DMS 273 (cell line): Measurements from ENCODE around the gene AGPAT3.
A peak's percentile ranks its signal among the peaks of the same experiment; 100 is the strongest.

ENCODE experiments used
- DNase-seq: peaks from one replicate; lab custom pipeline; 2025; ENCODE audit not compliant: unreplicated experiment; lab: John Stamatoyannopoulos, UW

Gene AGPAT3

DNA sequence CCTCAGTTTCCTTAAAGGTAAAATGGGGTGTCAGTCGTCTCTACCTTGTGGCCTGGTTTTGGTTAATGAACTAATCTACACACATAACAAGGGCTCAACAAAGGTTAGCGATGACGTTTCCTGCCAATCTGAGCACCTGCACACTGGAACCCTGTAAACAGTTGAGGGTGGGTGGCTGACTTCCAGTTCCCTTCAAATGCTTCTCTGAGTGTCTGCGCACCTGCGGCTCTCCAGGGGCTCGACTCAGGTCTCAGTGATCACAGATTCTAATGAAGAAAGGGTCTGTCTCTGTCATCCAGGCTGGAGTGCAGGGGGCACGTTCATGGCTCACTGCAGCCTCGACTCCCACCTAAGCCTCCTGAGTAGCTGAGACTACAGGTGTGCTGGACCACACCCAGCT lies 3.3 kb upstream of the AGPAT3 start:
- no peak for DNase-seq

DNA sequence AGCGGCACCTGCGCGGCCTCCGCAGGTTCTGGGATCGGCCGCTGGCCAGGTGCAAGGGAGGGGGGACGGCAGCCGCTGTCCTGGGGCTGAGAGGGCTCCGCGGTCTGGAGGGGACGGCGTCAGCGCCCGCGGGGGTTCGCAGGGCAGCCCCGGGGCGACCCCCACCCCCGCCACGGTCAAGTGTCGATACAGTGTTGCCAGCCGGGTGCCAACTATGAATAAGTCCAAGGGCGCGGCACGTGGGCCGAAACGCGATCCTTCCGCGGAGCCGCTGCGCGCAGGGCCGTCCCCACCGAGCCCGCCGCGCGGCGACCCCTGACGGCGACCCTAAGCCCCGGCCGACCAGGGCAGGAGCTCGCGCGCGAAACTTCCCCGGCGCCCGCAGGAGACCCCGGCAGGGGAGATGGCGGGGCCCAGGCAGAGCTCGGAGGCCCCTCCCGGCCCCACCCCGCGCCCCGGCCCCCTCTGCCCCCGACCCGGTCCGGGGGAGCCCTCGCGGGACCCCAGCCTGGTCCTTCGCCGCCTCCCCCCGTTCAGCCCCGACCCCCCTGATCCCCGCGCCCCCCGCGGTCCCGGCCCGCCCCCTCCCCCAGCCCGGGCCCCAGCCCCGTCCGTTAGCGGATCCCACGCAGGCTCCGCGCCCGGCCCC lies 586 bp upstream of the AGPAT3 start:
- DNase-seq, result peak; percentile 57

DNA sequence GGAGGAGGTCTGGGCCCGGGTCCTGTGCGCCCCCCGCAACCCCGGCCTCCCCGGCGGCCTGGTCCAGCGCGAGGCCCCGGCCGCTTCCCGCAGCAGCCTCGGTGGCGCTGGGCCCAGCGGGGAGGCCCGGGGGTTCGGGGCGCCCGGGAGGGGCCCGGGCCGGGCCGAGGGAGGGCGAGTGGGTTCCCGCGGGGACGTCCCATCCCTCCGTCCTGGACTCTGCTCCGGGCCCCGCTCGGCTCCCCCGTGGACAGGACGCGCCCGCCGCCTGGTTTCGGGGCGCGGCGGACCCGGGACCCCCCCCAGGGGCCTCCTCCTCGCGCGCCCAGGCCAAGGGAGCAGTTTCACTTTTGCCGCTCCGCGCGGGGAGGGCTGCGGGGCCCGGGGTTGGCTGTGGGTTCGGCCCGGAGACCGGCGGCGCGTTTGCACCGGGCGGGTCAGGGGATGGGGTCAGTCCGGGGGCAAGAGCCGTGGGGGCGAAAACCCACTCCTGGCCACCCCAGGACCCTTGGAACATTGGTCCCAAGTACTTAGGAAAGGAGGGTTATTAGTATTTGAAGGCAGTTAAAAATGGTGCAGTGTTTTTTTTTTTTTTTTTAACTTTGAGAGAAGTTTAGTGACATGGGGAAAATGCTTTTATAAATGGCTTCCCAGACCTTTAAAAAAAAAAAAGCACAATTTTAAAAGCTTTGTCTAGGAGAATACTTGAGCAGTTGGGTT lies 677 bp downstream of the AGPAT3 start:
- peak; percentile 65 for DNase-seq

DNA sequence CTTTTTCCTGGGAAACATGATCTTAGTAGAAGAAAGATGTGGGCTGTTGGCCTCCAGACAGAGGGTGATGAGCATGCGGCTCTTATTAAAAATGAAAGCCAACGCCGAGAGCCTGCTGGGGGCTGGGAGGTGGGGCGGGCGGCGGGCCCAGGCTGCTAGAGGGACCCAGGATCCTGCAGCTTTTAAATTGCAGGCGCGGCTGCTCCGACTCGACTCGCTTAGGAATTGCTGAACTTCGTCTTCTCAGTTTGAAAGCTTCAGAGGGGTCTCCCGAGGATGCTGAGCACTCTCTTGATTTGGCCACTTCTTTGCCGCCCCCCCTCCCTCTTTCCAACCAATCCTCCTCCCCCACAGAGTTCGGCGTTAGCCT lies 1.2 kb downstream of the AGPAT3 start:
- DNase-seq, result peak; percentile 80

DNA sequence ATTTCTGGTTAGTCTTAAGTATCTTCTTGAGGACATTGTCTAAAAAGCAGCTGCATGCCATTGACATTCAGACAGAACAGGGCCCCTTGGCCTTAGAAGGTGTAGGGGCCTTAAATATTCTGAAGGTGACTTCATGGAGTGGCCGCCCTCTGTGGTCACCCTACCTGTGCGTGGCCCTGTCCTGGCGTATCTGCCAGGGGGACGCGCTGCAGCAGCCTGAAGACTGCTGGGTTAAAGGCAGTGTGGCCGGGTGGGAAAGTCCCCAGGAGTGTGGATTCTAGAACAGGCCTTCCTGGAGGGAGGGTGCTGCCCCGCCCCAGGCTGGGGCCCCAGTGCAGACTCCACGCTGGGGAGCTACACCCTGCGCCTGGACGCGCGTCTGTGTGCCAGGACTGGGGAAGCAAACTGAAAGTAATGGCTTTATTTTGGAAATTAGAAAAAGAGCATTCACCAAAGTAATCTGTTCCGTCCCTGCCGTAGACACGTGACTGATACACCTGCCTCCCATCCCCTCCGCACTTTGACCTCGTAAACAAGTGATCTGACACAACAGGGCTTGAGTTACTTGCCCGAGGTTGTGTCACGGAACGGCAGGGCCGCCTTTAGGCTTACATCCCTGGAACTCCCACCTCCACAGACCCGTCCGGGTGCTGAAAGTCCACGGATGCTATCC lies 1.8 kb downstream of the AGPAT3 start:
- no peak for DNase-seq

DNA sequence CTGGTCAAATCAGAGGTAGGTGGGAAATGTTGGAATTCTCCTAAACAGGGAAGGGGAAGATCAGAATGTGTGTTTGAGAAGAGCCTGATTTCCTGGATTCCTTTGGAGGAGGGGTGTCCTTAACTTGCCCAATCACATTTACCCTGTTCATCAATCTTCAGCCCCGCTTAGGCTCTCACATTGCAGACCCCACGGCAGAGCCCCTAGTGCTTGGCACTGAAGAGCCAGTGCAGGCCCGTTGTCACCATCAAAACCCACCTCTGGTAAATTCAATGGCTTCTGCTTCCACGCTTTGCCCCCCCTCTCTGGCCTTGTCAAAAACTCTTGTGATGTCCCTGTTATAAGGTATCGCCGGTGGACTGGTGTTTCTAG lies 2.3 kb downstream of the AGPAT3 start:
- no peak for DNase-seq

DNA sequence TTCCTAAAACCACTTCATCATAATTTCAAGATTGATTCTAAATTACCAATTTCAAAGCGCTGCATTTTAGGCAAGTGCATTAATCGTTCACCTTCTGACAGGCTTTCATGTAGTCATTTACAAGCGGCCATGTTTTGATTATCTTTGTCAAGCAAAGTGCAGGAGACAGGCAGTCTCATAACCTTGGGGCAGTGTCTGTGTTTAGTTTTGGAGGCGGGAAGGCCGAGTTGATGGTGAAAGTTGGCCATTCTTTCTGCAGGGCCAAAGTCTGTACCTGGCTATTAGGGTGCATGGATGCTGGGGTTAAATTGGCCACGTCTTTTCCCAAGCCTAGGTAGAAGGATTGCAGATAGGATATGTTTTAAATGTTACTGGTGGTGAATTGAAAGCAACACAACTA lies 2.9 kb downstream of the AGPAT3 start:
- no peak for DNase-seq

DNA sequence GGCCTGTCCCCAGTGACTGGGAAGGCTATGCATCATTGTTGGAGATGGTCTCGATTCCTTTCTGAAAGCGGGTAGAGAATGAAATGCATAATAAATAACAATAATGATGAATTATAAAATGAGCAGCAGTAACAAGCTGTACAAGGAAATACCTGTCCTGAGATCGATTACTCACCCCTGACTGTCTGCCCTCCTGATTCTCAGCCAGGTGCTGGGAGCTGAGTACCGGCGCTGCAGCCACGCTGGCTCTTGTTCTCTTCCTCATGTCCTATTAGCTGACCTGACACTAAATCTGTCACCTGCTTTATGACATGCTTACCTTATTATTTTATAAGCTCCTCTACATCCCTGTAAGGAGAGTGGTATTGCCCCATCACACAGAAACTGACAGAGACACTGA lies 3.4 kb downstream of the AGPAT3 start:
- DNase-seq, result no peak

DNA sequence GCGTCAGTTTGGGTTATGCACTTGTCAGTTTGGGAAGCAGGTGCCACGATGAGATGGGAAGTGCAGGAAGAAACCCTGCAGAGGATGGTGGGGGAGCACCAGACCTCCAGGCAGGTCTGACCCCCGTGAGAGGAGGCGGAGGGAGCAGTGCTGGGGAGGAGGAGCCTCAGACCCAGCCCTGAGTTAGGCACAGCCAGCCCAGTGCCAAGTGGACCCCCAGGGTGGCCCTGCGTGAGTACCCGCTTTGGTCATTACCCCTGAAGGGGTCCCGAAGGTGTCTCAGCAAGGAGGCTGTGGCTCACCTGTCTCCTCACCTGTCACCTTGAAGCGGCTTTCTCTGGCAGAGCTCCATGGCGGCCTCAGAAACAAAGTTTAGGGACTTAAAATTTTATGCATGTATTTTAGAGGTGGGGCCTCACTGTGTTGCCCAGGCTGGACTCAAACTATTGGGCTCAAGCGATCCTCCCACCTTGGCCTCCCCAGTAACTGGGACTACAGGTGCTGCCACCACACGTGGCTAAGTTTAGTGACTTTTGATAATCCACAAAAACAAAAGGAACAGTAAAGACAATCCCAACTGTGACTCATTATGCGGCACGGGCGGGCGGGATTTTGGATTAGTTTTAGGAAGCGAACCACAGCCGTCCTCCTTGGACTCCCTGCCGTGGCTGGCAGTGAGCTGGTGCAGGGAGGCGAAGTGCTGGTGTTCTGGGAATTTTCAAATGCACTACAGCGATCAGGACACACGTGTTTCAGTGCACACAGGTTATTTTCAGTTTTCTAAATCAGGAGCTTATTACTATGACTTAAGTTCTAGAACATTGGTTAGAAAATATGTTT lies 4.7 kb downstream of the AGPAT3 start:
- DNase-seq, result no peak

DNA sequence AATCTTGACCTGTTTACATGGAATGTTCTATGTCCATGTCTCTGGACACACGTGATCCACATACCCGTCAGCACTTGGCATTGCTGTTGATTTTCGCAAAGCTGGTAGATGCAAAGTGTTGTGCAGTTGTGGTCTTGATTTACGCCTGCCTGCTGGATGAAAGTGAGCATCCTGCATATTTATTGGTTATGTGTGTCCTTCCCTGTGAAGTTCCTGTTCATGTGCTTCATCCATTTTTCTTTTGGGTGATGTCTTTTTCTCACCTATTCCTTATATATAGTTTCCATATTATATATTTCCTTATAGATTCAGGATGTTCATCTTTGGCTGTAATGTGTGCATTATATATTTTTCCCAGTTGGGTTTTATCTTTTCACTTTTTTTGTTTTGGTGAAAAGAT lies 6.5 kb downstream of the AGPAT3 start:
- no peak for DNase-seq

DNA sequence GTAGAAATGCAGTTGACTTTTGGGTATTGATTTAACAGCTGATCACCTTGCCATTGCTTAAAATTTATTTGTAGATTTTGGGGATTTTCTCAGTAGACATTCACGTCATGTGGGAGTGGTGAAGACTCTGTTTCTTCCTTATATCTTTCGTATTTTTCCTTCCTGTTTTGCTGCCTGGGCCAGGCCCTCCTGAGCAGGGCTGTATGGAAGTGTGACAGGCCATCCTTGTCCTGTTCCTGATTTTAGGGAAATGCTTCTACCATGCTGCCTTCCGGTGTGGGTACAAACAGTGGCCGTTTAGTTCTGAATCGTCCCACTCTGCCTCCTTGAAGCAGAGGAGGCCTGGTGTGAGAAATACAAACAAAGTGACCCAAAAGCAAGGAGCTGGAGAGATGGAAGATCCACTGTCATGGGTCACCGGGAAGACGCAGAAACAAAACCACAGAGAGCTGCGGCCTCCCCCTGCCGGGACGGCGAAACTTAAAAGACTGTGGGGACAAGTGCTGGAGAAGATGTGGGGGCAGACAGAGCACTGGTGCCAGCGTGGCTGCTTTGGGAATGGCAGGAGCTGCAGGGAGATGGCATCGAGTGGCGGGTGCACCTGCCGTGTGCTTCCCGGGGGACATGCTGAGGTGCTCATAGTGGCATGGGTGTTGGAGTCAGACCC lies 7.6 kb downstream of the AGPAT3 start:
- DNase-seq, result no peak

DNA sequence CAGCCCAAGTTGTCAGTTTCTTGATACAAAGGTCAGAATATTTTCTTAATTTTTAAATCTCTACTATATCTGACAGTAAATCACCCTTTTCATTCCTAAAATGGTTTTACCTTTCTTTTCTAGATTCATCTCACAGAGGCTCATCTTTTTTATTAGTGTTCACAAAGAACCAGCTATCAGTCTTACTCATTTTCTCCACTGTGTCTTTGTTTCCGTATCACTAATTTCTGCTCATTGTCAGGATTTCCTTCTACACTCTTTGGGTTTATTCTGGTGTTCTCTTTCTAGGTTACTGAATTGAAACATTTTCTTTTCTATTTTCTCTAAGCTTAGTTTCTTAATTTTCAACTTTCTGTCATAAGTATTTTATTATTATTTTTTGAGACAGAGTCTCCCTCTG lies 8.7 kb downstream of the AGPAT3 start:
- no peak for DNase-seq

DNA sequence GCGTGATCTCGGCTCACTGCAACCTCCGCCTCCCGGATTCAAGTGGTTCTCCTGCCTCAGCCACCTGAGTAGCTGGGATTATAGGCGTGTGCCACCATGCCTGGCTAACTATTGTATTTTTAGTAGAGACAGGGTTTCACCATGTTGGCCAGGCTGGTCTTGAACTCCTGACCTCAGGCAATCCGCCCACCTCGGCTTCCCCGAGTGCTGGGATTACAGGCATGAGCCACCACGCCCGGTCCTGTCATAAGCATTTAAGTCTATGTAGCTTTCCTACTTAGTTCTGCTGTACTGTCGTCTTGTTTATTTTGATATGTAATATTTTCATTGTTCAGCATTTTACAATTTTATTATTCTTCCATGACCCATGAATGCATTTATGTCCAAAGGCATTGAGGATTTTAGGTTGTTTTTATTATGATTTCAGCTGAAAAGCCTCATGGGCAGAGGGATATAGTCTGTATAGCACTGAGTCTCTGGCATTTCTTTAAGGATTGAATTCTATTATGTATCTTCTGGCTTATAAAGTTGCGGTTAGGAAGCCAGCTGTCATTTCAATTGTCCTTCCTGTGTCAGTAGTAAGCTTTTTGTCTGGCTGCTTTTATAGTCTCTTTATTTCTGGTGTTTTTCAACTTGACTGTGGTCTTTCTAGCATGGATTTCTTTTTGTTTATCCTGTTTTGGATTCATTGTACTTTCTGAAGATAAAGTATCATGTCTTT lies 9.2 kb downstream of the AGPAT3 start:
- DNase-seq, result no peak

DNA sequence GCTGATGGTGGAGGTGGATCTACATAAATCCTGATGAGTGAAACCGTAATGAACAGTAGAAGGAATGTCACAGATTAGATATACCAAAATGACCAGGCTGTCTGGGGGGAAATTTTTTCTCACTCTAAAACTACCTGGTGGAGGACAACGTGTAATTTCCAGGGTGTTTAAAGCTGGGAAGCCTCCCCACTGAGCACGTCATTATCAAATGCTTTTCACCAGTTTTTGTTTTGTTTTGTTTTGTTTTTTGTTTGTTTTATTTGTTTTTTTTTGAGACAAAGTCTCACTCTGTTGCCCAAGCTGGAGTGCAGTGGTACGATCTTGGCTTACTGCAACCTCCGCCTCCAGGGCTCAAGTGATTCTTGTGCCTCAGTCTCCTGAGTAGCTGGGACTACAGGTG lies 11.6 kb downstream of the AGPAT3 start:
- DNase-seq, result no peak

DNA sequence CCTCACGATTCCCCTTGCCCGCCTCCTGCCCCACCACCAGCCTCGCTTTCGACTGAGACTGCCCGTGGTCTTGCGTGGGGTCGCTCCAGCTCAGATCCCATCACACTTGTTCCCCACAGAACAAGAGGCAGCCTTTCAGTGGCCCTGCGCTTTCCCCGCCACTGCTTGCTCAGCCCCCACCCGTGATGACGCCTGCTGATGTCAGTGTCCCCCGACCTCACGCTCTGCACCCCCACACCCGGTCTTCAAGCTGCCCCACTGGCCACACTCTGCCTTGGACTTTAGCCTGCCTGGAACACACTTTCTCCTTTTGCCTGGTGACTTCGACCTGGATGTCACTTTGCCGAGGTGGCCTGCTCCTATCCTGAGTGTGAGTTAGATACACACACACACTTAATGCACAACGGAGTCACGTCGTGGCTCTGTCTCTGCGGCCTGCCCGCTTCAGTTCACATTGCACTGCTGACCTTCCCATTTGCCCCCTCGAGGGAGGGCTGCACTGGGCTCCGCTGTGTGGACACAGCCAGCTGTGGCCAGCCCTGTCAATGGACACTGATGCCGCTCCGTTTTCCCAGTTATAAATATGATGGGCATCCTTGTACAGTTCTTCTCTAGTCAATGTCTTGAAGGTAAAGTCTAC lies 13.0 kb downstream of the AGPAT3 start:
- DNase-seq, result no peak

DNA sequence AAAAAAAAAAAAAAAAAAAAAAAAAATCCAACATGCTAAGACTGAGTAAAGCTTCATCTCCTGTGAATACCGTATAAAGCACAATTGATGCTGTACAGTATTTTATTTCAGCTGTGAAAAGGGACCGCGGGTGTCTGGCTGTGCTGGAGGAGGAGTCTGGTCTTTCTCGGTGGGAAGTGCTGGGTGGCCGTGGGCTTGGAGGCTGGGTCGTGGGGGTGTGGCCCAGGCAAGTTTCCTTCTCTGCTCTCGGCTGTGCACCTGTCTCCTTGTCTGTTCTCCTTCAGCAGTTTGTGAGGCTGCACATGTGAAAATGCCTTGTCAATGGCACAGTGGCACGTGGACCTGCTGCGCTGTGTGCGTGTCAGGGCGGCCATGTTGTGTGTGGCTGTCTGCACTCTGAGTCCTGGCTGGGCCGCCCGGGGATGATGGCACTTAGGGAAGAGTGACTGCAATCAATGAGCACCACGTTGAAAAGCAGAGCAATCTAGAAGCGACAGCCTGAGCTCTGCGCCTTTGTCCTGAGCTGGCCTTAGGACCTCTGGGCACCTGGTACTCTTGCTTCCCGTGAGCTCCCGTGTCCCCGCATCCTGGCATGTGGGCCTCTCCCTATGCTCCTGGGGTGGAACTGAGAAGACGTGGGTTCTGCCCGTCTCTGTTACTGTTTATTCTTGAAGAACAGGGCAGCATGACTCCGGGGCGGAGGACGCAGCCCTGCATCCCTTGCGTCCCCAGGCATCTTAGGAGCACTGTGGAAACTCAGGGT lies 14.5 kb downstream of the AGPAT3 start:
- no peak for DNase-seq

DNA sequence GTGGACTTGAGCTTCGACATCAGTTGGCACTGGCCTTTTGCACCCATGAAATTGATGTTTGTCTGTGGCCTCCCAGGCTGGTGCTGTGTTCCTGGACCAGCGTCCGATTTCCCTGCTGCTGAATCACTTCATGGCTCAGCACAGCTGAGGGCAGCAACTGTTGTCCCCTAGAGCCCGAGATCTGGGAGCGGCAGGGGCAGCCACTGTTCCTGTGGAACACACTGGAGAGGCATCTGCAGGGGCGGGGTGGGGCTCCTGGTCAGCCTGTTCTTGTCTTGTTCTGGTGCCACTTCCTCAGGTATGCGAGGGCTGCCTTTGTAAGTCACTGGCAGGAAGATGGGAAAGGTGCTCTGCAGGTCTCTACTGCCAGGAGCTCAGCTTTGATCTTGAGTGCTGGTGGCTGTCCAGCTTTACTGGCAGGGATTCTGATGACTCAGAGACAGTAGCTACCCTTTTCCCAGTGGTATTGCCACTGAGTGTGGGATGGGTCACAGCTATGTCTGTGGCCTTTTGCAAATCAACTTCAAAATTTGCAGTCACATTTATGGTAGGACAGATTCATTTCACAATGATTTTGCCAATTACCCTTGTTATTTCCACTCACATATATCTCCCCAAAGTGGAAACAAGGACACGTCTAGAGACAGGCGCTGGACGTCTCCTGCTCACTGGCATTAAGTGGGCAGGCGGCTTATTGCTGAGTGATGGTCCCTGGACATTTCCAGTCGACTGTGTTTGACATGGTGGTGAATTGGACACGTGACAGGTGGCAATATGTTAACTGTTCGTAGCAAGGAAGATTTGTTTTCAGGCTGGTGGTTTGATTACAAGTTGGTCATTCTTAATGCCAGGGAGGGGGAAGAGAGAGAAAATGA lies 15.3 kb downstream of the AGPAT3 start:
- no peak for DNase-seq

DNA sequence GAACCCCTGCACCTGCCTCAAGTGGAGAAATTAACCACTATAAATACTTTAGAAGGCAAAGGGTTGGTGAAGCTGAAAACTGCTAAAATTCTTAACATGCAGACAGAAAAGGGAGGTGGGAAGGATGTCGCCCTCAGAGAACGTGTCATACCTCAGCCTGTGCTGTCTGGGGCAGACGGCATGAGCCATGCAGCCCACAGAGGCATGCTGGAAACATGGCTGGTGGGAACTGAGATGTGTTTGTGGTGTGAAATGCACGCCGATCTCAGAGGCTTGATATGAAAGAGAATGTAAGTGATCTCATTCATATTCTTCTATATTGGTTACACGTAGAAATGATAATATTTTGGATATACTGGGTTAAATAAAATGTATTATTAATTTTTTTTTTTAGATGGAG lies 16.3 kb downstream of the AGPAT3 start:
- no peak for DNase-seq
